GM12873 (cell line): ENCODE data around the gene CST5.

Source experiments
- TF ChIP-seq, protein P1 (sequence below): IDR thresholded peaks from 2 replicates; pipeline ENCODE4 v1.5.1; 2012; ENCODE audit warnings: low read depth, mild to moderate bottlenecking, moderate library complexity, low read length, control low read depth; ENCODE audit not compliant: insufficient read depth; ENCODE audit errors: missing control alignments

CST5 gene

DNA sequence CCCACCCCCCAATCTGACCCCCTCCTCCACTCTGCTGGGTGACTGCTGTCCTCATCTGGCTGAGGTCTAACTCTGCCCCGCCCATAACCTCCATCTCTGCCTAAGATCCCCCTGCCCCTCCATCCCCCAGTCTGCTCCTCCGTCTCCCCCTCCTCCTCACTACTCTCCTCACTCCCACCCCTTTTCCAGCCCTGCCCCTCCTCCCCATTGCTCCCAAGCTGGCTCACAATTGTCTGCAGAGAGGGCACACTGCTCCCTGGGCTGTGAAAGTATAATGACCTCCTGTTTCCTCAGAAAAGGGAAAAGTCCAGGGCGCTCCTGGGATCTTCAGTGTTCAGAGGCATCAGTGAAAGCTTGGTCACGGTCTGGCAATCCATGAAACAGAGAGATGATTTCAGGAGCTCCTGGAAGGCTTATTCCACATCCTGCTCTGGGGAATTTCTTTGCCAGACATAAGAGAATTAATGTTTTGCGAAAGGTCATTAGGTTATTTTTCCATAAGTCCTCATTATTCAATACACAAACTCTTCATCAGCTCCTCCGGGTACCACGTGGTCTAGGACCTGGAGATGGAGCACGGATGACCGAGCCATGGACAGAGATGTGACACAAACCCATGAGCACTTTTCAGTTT is 21.5 kb downstream of the CST5 start:
- TF ChIP-seq, protein P1, sequence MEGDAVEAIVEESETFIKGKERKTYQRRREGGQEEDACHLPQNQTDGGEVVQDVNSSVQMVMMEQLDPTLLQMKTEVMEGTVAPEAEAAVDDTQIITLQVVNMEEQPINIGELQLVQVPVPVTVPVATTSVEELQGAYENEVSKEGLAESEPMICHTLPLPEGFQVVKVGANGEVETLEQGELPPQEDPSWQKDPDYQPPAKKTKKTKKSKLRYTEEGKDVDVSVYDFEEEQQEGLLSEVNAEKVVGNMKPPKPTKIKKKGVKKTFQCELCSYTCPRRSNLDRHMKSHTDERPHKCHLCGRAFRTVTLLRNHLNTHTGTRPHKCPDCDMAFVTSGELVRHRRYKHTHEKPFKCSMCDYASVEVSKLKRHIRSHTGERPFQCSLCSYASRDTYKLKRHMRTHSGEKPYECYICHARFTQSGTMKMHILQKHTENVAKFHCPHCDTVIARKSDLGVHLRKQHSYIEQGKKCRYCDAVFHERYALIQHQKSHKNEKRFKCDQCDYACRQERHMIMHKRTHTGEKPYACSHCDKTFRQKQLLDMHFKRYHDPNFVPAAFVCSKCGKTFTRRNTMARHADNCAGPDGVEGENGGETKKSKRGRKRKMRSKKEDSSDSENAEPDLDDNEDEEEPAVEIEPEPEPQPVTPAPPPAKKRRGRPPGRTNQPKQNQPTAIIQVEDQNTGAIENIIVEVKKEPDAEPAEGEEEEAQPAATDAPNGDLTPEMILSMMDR = no peak

- TF ChIP-seq, protein P1 = no peak
These were observed 22.8 kb downstream of the CST5 start for GRCh38 chr20:23856736-23857135.

DNA sequence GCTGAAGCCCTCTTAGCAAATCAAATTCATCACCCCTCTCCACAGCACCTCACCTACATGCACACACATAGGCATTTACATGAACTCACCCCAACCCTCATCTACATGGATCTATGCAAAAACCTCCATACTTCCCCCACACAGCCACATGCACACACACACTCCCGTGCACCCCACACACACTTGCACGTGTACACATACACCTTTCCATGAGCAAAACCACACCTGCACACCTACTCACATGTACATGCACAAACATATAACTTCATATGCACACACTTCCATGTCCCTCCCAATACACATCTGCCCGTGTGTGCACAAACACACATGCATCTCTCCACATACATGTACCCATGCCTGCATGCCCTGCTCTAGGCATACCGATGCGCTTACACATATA is 23.3 kb downstream of the CST5 start:
- TF ChIP-seq, protein P1 = no peak

- TF ChIP-seq, protein P1 = no peak
These were observed 37.9 kb downstream of the CST5 start for GRCh38 chr20:23841693-23842092.

GRCh38 chr20:23835716-23836115 is 43.8 kb downstream of the CST5 start:
- TF ChIP-seq, protein P1 = no peak

DNA sequence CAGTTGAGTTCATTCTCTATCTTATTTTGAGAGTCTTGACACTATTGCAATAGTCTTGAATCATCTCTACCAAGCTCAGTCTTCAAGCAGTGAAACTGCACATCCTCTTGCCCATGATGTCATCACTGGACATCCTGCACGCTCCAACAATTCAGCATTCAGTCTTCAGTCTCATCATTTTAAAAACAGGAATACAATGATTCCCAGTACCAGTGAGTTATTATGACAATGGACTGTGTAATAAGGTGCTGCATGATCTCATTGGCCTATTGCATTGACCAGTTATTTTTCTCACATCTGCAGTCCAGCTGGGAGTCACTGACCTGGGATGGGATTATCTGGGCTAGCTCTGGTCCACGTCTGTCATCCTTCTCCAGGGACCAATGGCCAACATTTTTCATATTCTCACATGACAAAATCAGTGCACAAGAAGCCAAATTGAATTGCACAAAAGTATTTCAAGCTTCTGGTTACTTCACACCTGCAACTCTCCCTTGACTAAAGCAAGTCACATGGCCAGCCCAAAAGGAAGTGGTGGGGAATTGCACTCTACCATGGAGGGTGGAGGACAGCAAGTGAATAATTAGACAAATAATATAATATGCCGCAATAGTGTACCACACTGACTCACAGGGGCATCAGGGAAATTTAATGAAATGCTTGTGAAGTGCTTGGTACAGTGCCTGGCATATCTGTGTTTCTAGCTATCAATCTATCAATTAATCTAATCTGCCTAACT is 46.6 kb downstream of the CST5 start:
- TF ChIP-seq, protein P1 = no peak

- TF ChIP-seq, protein P1 = no peak
These were observed 53.0 kb downstream of the CST5 start, which contains the start of gene CST2 for GRCh38 chr20:23826541-23827021. CST2 (minus strand) TSS chr20:23826729; CDS start chr20:23826660, 69 bp downstream.
